ENCODE measurements around the gene SRPX2.

SRPX2 gene

GRCh38 chrX:100643956-100644860 lies at the start of gene SRPX2:
TSS of gene SRPX2 (plus strand) at chrX:100644199. CDS start at chrX:100646323, 2,124 bp downstream.
- DNase-seq = no peak

GRCh38 chrX:100596601-100597000 lies 47.4 kb upstream of the SRPX2 start:
- DNase-seq = no peak

- DNase-seq = no peak
Observed at GRCh38 chrX:100599456-100599855, 44.5 kb upstream of the SRPX2 start.

GRCh38 chrX:100600340-100600739 lies 43.7 kb upstream of the SRPX2 start:
- no peak for DNase-seq

- DNase-seq = no peak
Observed at GRCh38 chrX:100600758-100601157, 43.2 kb upstream of the SRPX2 start.

- DNase-seq = no peak
Observed at GRCh38 chrX:100606753-100607152, 37.2 kb upstream of the SRPX2 start.

- DNase-seq = no peak
Observed at GRCh38 chrX:100609591-100609990, 34.4 kb upstream of the SRPX2 start.

GRCh38 chrX:100611951-100612350 lies 32.0 kb upstream of the SRPX2 start:
- no peak for DNase-seq

- no peak for DNase-seq
Observed at GRCh38 chrX:100615005-100615404, 29.0 kb upstream of the SRPX2 start.

- DNase-seq = no peak
Observed at GRCh38 chrX:100623001-100623400, 21.0 kb upstream of the SRPX2 start.

- DNase-seq = no peak
Observed at GRCh38 chrX:100625985-100626491, 18.0 kb upstream of the SRPX2 start.

- no peak for DNase-seq
Observed at GRCh38 chrX:100635040-100635439, 9.0 kb upstream of the SRPX2 start.

- DNase-seq = no peak
Observed at GRCh38 chrX:100635989-100636320, 8.0 kb upstream of the SRPX2 start.

- no peak for DNase-seq
Observed at GRCh38 chrX:100636321-100636991, 7.5 kb upstream of the SRPX2 start, which contains the start of gene TSPAN6. TSS of gene TSPAN6 (minus strand) at chrX:100636806. CDS start at chrX:100636694, 112 bp downstream.

- DNase-seq = no peak
Observed at GRCh38 chrX:100642290-100642689, 1.7 kb upstream of the SRPX2 start.

- DNase-seq = no peak
Observed at GRCh38 chrX:100643212-100643611, 787 bp upstream of the SRPX2 start.

- no peak for DNase-seq
Observed at GRCh38 chrX:100645106-100645505, 1.1 kb downstream of the SRPX2 start.

GRCh38 chrX:100647095-100647494 lies 3.1 kb downstream of the SRPX2 start:
- no peak for DNase-seq

GRCh38 chrX:100647739-100648138 lies 3.7 kb downstream of the SRPX2 start:
- DNase-seq = no peak

- no peak for DNase-seq
Observed at GRCh38 chrX:100648458-100649417, 4.7 kb downstream of the SRPX2 start.

GRCh38 chrX:100649550-100650356 lies 5.8 kb downstream of the SRPX2 start:
- no peak for DNase-seq

- no peak for DNase-seq
Observed at GRCh38 chrX:100650841-100651240, 6.8 kb downstream of the SRPX2 start.
